ENCODE measurements around the gene ITFG2. TPM values are rescaled to one million over a fixed set of nuclear protein-coding genes. Genes with fewer than 3 reads are reported as not detected.

ITFG2 gene
- total and polyA plus RNA-seq, 4 donors, result 7.5 to 26.3 (median 11.4) TPM

DNA sequence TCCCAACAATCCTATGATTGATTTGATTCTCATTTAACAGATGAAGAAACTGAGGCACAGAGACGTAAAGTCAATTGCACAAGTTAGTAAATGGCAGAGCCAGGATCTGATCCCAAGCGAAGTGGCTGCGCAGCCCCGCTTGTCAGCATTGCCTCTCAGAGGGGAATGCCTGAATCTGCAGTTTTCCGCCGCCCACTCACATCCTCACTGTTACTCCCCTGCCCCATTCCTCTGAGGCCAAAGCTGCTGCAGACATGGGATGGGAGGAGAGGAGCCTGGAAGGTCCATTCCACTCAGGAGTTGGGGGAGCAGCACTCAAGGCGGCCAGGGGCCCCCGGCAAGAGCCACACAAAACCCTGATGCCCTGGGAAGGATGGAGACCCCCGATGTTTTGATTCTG lies 21.3 kb downstream of the ITFG2 start (continued):
- TF ChIP-seq ZBTB33 (IDR thresholded peaks at IDR 0.05), result no peak

DNA sequence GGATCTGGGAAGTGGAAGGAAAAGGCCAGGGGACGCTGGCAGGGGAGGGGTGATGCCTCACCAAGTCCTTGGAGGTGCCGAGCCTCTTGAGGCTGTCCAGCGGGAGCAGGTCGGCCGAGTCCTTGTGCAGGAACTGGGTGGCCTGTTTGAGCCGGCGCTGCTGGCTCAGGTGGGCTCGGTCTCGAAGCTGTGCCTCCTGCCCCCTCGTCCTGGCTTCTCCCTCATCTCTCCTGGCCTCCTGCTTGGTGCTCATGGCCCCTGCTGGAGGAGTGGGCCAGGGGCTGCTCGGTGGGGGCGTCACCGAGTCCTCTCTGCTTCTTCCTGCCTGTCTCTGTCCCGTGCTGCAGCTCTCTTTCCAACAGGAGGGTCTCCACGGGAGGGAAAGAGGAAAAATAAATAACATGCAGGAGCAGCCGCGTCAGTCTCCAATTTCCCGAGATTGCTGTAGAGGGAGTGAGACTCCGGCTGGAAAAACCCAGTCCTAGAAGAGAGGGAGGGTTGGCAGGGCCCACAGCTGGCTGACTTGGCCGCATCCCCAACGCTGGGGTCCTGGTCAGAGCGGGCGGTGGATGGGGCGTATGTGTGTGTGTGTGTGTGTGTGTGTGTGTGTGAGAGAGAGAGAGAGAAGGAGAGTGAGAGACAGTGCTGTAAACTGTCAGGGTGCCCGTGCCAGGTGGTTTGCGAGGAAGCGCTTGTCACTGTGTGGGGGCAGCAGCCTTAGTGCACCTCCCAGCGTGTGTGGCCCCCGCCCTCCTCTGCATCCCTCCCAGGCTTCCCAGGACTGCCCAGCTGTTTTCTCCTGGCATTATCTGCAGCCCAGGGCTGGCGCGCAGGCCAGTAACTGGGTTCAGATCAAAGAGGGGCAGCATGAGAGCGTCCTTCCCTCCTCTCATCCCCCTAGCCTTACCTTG lies 22.4 kb downstream of the ITFG2 start, which contains the start of gene NRIP2:
TSS of gene NRIP2 (minus strand) at position 455 of the 911 bp plus-strand sequence. CDS start at position 403, 52 bp downstream.
- no peaks in the 10 kb centered on the region for H3K4me1 ChIP-seq (ENCODE audit: control insufficient read depth in 4 of 4, insufficient read depth in 4 of 4, low read length in 3 of 4)
- no peak within 1 kb of the TSS for H3K4me3 ChIP-seq (ENCODE audit: low read depth in 1 of 3, low read length in 3 of 3)
- TF ChIP-seq, protein P1, sequence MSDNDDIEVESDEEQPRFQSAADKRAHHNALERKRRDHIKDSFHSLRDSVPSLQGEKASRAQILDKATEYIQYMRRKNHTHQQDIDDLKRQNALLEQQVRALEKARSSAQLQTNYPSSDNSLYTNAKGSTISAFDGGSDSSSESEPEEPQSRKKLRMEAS (IDR thresholded peaks at IDR 0.05), result no peak
- TF ChIP-seq HNF4G (IDR thresholded peaks at IDR 0.05), result no peak
- no peak for TF ChIP-seq FOXA2 (IDR thresholded peaks at IDR 0.05)
- TF ChIP-seq RAD21 (IDR thresholded peaks at IDR 0.05), result peak in 1 of 2 donors; percentile 18
- TF ChIP-seq, protein P2, sequence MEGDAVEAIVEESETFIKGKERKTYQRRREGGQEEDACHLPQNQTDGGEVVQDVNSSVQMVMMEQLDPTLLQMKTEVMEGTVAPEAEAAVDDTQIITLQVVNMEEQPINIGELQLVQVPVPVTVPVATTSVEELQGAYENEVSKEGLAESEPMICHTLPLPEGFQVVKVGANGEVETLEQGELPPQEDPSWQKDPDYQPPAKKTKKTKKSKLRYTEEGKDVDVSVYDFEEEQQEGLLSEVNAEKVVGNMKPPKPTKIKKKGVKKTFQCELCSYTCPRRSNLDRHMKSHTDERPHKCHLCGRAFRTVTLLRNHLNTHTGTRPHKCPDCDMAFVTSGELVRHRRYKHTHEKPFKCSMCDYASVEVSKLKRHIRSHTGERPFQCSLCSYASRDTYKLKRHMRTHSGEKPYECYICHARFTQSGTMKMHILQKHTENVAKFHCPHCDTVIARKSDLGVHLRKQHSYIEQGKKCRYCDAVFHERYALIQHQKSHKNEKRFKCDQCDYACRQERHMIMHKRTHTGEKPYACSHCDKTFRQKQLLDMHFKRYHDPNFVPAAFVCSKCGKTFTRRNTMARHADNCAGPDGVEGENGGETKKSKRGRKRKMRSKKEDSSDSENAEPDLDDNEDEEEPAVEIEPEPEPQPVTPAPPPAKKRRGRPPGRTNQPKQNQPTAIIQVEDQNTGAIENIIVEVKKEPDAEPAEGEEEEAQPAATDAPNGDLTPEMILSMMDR (IDR thresholded peaks at IDR 0.05; ENCODE audit: low read depth, low read length, missing input control), result no peak
- TF ChIP-seq ZBTB33 (IDR thresholded peaks at IDR 0.05), result no peak
- TF ChIP-seq HNF4A (conservative IDR thresholded peaks at IDR 0.05), result no peak
- no peak for DNase-seq (ENCODE audit: low spot score)
- no peak within 1 kb of the TSS for H3K27ac ChIP-seq (ENCODE audit: low read depth in 1 of 2, low read length in 2 of 2)
- H3K9me3 ChIP-seq (ENCODE audit: control insufficient read depth in 4 of 4, low read length in 3 of 4), result no peaks in the 10 kb centered on the region
- H3K9ac ChIP-seq (ENCODE audit: low read depth in 1 of 2, low read length in 2 of 2), result no peak within 1 kb of the TSS
- WGBS, result 39% methylated on average over 32 of the region's 32 CpGs
- no peaks in the 10 kb centered on the region for H3K27me3 ChIP-seq (ENCODE audit: control insufficient read depth in 4 of 4, insufficient read depth in 4 of 4, low read length in 3 of 4)
- H3K36me3 ChIP-seq (ENCODE audit: control insufficient read depth in 4 of 4, insufficient read depth in 3 of 4, low read depth in 1 of 4, low read length in 3 of 4), result peaks cover 0 to 19% (median 13%) of the 10 kb centered on the region in 4 donors

DNA sequence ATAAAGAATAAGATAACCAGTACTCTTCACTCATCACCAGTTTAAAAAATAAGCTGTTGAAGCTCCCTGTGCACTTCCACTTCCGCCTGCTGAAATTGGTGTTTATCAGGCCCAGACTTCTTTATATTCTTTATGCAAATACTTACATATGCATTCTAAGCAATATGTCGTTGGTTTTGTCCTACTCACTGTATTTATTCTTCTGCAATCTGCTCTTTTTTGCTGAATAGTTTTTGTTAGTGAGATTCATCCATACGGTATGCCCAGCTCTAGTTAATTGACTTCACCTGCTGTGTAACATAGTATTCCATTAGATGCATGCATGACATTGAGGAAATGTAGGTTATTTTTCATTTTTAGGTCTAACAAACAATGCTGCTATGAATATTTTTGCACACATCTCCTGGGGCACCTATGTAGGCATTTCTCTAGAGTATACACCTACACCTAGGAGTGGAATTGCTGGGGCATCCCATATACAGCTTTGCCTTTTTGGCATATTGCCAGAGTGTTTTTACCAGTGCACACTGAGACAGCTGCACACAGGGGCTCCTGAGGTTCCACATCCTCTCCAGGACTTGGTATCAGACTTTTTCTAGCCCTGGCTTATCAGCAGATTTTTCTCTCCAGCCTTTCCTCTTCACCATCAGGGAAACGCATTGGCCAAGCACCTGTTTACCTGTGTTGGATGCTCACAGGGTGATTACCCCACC lies 23.4 kb downstream of the ITFG2 start:
- H3K27me3 ChIP-seq (ENCODE audit: control insufficient read depth in 4 of 4, insufficient read depth in 4 of 4, low read length in 3 of 4), result no peaks in the 10 kb centered on the region
- H3K9ac ChIP-seq (ENCODE audit: low read depth in 1 of 2, low read length in 2 of 2), result no peak overlapping the region
- H3K27ac ChIP-seq (ENCODE audit: low read depth in 1 of 2, low read length in 2 of 2), result no peak overlapping the region
- no peaks in the 10 kb centered on the region for H3K9me3 ChIP-seq (ENCODE audit: control insufficient read depth in 4 of 4, low read length in 3 of 4)
- no peak for DNase-seq (ENCODE audit: low spot score)
- no peaks in the 10 kb centered on the region for H3K4me1 ChIP-seq (ENCODE audit: control insufficient read depth in 4 of 4, insufficient read depth in 4 of 4, low read length in 3 of 4)
- WGBS, result 80% methylated on average over 4 of the region's 4 CpGs
- H3K36me3 ChIP-seq (ENCODE audit: control insufficient read depth in 4 of 4, insufficient read depth in 3 of 4, low read depth in 1 of 4, low read length in 3 of 4), result peaks cover 0 to 11% (median 10%) of the 10 kb centered on the region in 4 donors
- no peak overlapping the region for H3K4me3 ChIP-seq (ENCODE audit: low read depth in 1 of 3, low read length in 3 of 3)
- TF ChIP-seq JUND (IDR thresholded peaks at IDR 0.05) (no peak), TAF1 (conservative IDR thresholded peaks at IDR 0.05) (no peak), FOXA2 (IDR thresholded peaks at IDR 0.05) (no peak), GABPA (IDR thresholded peaks at IDR 0.05 in 1 of 2, conservative IDR thresholded peaks at IDR 0.05 in 1 of 2) (no peak), HNF4A (conservative IDR thresholded peaks at IDR 0.05) (no peak), RAD21 (IDR thresholded peaks at IDR 0.05) (no peak), FOXA1 (IDR thresholded peaks at IDR 0.05) (no peak), REST (IDR thresholded peaks at IDR 0.05) (no peak)
- TF ChIP-seq, protein P2 (IDR thresholded peaks at IDR 0.05; ENCODE audit: low read depth, low read length, missing input control), result no peak
- TF ChIP-seq, protein P1 (IDR thresholded peaks at IDR 0.05), result no peak
